NT2/D1 (cell line): ENCODE results near the gene C9orf153.

Experiments
- DNase-seq: peaks from one replicate; pipeline ENCODE4 v3.0.0-alpha.2; 2011; ENCODE audit warnings: low read depth, low spot score
- H3K27me3 ChIP-seq: 2 replicates; pipeline ENCODE4 v1.6.0; 2011; ENCODE audit warnings: mild to moderate bottlenecking; ENCODE audit not compliant: insufficient read length, insufficient read depth
- H3K36me3 ChIP-seq: 2 replicates; pipeline ENCODE4 v1.6.1; 2011; ENCODE audit warnings: mild to moderate bottlenecking, low read length, mixed read lengths; ENCODE audit not compliant: insufficient read depth, insufficient read length
- H3K4me1 ChIP-seq: 2 replicates; pipeline ENCODE4 v1.5.1; 2011; ENCODE audit not compliant: insufficient read depth, insufficient read length
- H3K4me3 ChIP-seq: 2 replicates; pipeline ENCODE4 v1.5.1; 2011; ENCODE audit warnings: low read depth; ENCODE audit not compliant: insufficient read length
- H3K9ac ChIP-seq: 2 replicates; pipeline ENCODE4 v1.6.0; 2011; ENCODE audit warnings: low read depth; ENCODE audit not compliant: insufficient read length
- H3K9me3 ChIP-seq: 2 replicates; pipeline ENCODE4 v1.5.1; 2011; ENCODE audit warnings: mild to moderate bottlenecking, low read length; ENCODE audit not compliant: insufficient read depth
- SUZ12 ChIP-seq: IDR thresholded peaks from 2 replicates; pipeline ENCODE4 v1.6.1; 2011; ENCODE audit not compliant: insufficient read length, insufficient read depth; ENCODE audit errors: extremely low read depth
- YY1 ChIP-seq: IDR thresholded peaks from 2 replicates; pipeline ENCODE4 v1.6.1; 2011; ENCODE audit not compliant: insufficient read length, insufficient read depth
- ZNF274 ChIP-seq: IDR thresholded peaks from 2 replicates; pipeline ENCODE4 v1.6.1; 2011; ENCODE audit warnings: mild to moderate bottlenecking, low read depth, low read length

C9orf153 gene

DNA sequence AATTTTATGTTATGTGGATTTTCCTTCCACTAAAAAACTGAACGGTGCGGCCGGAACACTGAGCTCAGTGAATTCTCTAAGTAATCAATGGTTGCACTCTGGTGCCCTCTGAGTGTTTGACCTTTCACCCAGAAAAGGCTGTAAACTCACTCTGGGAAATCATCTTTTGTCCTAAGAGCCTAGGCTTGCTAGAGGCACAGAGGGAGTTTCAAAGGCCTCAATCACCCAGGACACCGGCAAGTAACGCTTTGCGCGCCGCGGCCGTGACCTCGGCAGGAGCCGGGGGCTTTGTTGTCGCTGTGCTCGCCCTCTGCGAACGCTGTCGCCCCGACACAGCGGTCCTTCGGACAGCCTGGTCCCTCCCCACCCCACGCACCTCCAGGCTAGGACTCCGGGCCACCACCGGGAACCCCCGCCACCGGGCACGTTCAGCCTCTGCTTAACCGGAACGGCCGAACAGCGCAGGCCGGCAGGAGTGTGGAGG, 22.2 kb upstream of the C9orf153 start:
- peak overlapping the region; percentile 94 for H3K9ac ChIP-seq
- TF ChIP-seq ZNF274: no peak
- TF ChIP-seq YY1: no peak
- TF ChIP-seq SUZ12: no peak
- peaks cover 4% of the 10 kb centered on the region for H3K27me3 ChIP-seq
- no peaks in the 10 kb centered on the region for H3K9me3 ChIP-seq
- H3K36me3 ChIP-seq: peaks cover 24% of the 10 kb centered on the region
- DNase-seq: no peak
- peak overlapping the region; percentile 97 for H3K4me3 ChIP-seq
- H3K4me1 ChIP-seq: peaks cover 5% of the 10 kb centered on the region

GRCh38 chr9:86280580-86280979, 21.1 kb upstream of the C9orf153 start:
- Histone ChIP-seq H3K9ac (peak overlapping the region; percentile 32), H3K4me3 (peak overlapping the region; percentile 97), H3K9me3 (no peaks in the 10 kb centered on the region), H3K36me3 (peaks cover 24% of the 10 kb centered on the region), H3K4me1 (peaks cover 8% of the 10 kb centered on the region), H3K27me3 (peaks cover 4% of the 10 kb centered on the region)
- no peak for DNase-seq
- TF ChIP-seq YY1 (no peak), ZNF274 (no peak), SUZ12 (no peak)

GRCh38 chr9:86279839-86280238, 20.4 kb upstream of the C9orf153 start:
- Histone ChIP-seq H3K27me3 (peaks cover 4% of the 10 kb centered on the region), H3K9me3 (no peaks in the 10 kb centered on the region), H3K4me3 (no peak overlapping the region), H3K4me1 (peaks cover 8% of the 10 kb centered on the region), H3K9ac (no peak overlapping the region), H3K36me3 (peaks cover 28% of the 10 kb centered on the region)
- DNase-seq: no peak
- TF ChIP-seq ZNF274 (no peak), YY1 (no peak), SUZ12 (no peak)

- no peaks in the 10 kb centered on the region for H3K27me3 ChIP-seq
- no peak overlapping the region for H3K4me3 ChIP-seq
- TF ChIP-seq ZNF274: no peak
- TF ChIP-seq SUZ12: no peak
- TF ChIP-seq YY1: no peak
- peaks cover 8% of the 10 kb centered on the region for H3K4me1 ChIP-seq
- no peaks in the 10 kb centered on the region for H3K9me3 ChIP-seq
- no peak for DNase-seq
- peaks cover 55% of the 10 kb centered on the region for H3K36me3 ChIP-seq
- H3K9ac ChIP-seq: no peak overlapping the region
These were observed 17.6 kb upstream of the C9orf153 start for GRCh38 chr9:86277072-86277471.

GRCh38 chr9:86275962-86276361, 16.5 kb upstream of the C9orf153 start:
- DNase-seq: no peak
- Histone ChIP-seq H3K4me3 (no peak overlapping the region), H3K9me3 (peaks cover 3% of the 10 kb centered on the region), H3K36me3 (peaks cover 66% of the 10 kb centered on the region), H3K4me1 (peaks cover 8% of the 10 kb centered on the region), H3K27me3 (no peaks in the 10 kb centered on the region), H3K9ac (no peak overlapping the region)
- TF ChIP-seq ZNF274: no peak
- TF ChIP-seq YY1: no peak
- TF ChIP-seq SUZ12: no peak

DNA sequence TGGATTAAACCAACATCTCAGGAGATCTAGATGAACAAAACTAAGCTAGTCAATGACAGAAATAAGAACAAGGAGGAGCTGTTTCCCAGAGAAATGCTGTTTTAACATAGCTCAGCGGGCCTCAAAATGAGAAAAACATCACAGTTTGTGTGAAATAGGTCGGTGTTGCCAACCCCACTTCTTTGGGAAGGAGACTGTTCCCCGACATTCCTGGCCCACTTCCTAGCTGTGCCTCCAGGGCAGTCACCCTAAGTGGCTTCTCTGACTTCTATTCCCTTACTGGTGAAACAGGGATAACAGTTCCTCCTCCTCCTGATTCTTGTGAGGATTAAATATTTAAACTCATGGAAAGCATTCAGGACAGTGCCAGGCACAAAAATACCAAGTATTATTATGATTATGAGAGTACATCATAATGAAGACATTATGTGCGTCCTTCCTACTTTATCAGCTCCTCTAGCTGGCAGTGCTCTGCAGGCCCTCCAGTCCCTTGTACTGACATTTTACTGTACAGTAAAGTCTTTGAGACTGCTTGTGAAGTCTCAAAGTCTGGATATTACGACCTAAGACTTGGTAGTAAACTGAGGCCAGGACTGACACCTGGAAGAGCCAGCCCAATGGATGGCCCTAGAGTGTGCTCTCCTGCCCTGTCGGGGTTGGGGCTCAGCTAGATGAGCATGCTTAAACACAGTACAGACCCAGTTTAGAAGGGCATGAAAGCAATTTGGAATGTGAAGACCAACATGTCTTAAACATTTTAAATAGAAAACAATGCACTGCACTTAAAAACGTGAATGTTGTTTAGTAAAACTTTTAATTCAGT, 15.6 kb upstream of the C9orf153 start:
- Histone ChIP-seq H3K27me3 (no peaks in the 10 kb centered on the region), H3K9ac (no peak overlapping the region), H3K4me3 (no peak overlapping the region), H3K9me3 (peaks cover 4% of the 10 kb centered on the region), H3K36me3 (peaks cover 65% of the 10 kb centered on the region), H3K4me1 (peaks cover 6% of the 10 kb centered on the region)
- TF ChIP-seq ZNF274: no peak
- no peak for TF ChIP-seq YY1
- no peak for TF ChIP-seq SUZ12
- DNase-seq: no peak

DNA sequence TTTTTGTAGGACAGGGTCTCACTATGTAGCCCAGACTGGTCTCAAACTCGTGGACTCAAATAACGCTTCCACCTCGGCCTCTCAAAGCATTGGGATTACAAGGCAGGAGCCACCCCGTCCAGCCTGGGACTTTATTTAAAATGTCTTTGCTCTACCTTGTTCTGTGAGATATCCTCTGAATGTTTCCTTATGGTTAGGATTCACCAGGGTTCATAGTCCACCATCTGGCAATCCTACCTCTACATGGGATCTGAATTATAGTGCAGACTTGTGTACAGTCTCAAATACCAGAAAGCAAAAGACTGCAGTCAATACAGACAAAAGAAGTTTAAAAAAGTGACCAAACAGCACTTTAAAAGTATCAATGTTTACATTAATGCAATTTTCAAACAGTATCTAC, 12.8 kb upstream of the C9orf153 start:
- Histone ChIP-seq H3K9ac (no peak overlapping the region), H3K4me1 (peaks cover 3% of the 10 kb centered on the region), H3K4me3 (no peak overlapping the region), H3K9me3 (peaks cover 4% of the 10 kb centered on the region), H3K27me3 (no peaks in the 10 kb centered on the region), H3K36me3 (peaks cover 52% of the 10 kb centered on the region)
- TF ChIP-seq SUZ12 (no peak), ZNF274 (no peak), YY1 (no peak)
- DNase-seq: no peak
